Neural crest cell (in vitro differentiated cells): ENCODE measurements around the gene FSHB. TPM values are rescaled to one million over a fixed set of nuclear protein-coding genes. Genes with fewer than 3 reads are reported as not detected.

Experiments used
- DNase-seq: peaks from one replicate; pipeline ENCODE4 v3.0.0; 2021; ENCODE audit warnings: low read depth, mixed read lengths, low spot score
- H3K27ac Mint-ChIP-seq: one replicate; pipeline ENCODE4 v1.8.0; 2021; ENCODE audit warnings: mild to moderate bottlenecking, mixed read lengths; ENCODE audit not compliant: unreplicated experiment
- H3K27me3 Mint-ChIP-seq: 2 replicates; pipeline ENCODE4 v1.8.0; 2021; ENCODE audit warnings: low read depth, mild to moderate bottlenecking, mixed read lengths
- H3K36me3 Mint-ChIP-seq: 2 replicates; pipeline ENCODE4 v1.8.0; 2021; ENCODE audit warnings: low read depth, mild to moderate bottlenecking, mixed read lengths
- H3K4me1 Mint-ChIP-seq: 2 replicates; pipeline ENCODE4 v1.8.0; 2021; ENCODE audit warnings: mixed read lengths
- H3K4me3 Mint-ChIP-seq: one replicate; pipeline ENCODE4 v1.8.0; 2021; ENCODE audit warnings: mild to moderate bottlenecking, mixed read lengths
- H3K9me3 Mint-ChIP-seq: 2 replicates; pipeline ENCODE4 v1.8.0; 2021; ENCODE audit warnings: mixed read lengths
- total RNA-seq: library from RNA; stranded (reverse); gene quantifications from 2 replicates; pipeline ENCODE4 v1.2.1, GENCODE V29; 2021
- TF ChIP-seq, protein P1 (sequence below): fragments of 200-600 bp; sonication (generic); conservative IDR thresholded peaks from 2 replicates; pipeline ENCODE4 v1.5.0; 2021; ENCODE audit warnings: antibody characterized with exemption, mild to moderate bottlenecking

FSHB gene
- total RNA-seq, 1 donor from 2014 or later: not detected

DNA sequence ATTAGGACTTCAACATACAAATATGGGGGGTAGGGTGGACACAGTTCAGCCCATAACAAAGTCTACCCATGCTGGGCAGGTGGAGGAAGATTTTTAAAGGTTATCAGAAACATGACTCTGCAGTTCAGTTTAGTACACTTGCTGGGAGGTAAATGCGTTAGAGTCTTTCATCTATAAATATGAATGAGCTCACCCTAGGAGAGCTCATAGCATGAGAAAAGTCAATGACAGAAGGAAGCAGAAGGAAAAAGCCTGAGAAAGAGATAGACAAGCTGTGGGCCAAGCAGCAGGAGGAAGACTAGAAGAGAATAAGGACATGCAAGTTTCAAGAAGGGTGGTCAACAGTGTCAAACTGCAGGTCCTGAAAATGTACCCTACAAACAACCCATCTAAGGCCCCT, 27.0 kb upstream of the FSHB start:
- Mint-ChIP-seq H3K27ac (no peak overlapping the region), H3K36me3 (no peaks in the 10 kb centered on the region)

DNA sequence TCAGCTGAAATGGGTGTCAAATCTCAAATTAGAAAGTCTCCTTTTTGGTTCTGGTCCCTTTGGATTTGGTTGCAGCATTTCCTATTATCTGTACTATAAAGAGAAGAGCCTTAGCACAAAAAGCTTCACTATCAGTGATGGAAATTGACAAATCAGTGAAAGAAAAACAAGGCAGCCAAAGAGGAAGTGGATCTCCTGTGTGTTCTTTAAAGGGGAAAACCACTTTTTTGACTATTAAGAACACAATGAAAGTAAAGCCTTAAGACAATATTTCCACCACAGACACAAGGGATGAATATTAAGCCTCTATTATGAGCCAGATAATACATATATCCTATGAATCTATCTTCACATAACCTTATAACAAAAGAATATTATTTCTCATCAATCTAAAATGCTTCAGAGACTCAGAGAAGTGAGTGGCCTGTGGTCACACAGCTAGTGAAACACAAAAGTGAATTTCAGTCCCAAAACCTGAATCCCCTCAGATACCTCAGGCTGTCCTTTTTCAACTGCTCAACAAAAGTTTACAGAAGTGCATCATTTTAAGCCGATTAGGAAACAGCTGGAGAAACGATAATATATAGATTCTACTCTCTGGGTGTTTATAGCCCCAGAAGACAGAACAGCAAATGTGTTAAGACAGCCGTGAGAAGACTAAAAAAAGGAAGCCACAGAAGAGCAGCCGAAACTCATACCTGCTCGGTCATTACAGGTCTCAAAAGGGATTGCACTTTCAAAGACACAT, 24.4 kb upstream of the FSHB start:
- Mint-ChIP-seq H3K9me3 (no peaks in the 10 kb centered on the region), H3K4me3 (no peak overlapping the region), H3K4me1 (no peaks in the 10 kb centered on the region), H3K27me3 (peaks cover 11% of the 10 kb centered on the region), H3K27ac (no peak overlapping the region), H3K36me3 (no peaks in the 10 kb centered on the region)
- TF ChIP-seq, protein P1, sequence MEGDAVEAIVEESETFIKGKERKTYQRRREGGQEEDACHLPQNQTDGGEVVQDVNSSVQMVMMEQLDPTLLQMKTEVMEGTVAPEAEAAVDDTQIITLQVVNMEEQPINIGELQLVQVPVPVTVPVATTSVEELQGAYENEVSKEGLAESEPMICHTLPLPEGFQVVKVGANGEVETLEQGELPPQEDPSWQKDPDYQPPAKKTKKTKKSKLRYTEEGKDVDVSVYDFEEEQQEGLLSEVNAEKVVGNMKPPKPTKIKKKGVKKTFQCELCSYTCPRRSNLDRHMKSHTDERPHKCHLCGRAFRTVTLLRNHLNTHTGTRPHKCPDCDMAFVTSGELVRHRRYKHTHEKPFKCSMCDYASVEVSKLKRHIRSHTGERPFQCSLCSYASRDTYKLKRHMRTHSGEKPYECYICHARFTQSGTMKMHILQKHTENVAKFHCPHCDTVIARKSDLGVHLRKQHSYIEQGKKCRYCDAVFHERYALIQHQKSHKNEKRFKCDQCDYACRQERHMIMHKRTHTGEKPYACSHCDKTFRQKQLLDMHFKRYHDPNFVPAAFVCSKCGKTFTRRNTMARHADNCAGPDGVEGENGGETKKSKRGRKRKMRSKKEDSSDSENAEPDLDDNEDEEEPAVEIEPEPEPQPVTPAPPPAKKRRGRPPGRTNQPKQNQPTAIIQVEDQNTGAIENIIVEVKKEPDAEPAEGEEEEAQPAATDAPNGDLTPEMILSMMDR: no peak
- no peak for DNase-seq

More for the DNA sequence above, 27.0 kb upstream of the FSHB start:
- no peaks in the 10 kb centered on the region for H3K4me1 Mint-ChIP-seq
- H3K4me3 Mint-ChIP-seq: no peak overlapping the region
- TF ChIP-seq, protein P1: no peak
- no peak for DNase-seq
- H3K27me3 Mint-ChIP-seq: peaks cover 11% of the 10 kb centered on the region
- H3K9me3 Mint-ChIP-seq: peaks cover 4% of the 10 kb centered on the region

DNA sequence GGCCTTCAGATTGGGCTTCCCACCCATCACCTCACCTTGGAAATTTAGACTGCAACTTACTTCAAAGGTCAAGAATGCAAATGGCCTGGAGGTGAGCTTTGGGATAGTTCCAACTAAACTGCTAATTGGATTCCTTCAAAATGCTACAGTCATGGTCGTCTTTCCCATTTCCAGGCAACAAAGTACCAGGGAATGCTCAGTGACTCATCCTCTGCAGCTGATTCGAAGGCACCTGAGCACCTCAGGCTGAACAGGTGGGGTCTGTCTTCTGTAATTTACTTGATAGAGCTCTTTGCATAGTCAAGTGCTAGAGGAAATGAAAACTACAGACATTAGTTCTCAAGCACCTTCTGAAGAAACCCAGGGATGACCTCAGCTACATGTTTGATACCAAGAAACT, 20.5 kb upstream of the FSHB start:
- DNase-seq: no peak
- TF ChIP-seq, protein P1: no peak
- Mint-ChIP-seq H3K27ac (no peak overlapping the region), H3K4me3 (no peak overlapping the region), H3K27me3 (peaks cover 9% of the 10 kb centered on the region), H3K36me3 (no peaks in the 10 kb centered on the region), H3K4me1 (no peaks in the 10 kb centered on the region), H3K9me3 (no peaks in the 10 kb centered on the region)

DNA sequence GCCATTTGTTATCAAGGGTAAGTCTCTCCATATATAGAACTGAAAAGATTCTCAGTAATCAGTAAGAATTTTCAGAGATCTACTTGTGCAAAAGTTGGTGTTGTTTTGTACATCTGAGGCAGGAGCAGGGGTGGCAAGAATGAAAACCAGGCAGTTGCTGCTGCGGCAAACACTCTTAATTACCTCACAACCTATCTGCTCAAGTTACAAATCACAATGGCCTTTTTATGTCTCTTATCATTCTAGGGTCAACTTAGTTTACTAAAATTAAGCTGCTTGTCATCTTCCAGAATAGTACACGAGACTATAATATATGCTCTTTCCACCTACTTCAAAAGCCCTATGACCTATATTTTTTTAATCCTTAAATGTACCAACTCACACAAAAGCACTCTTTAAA, 14.3 kb upstream of the FSHB start:
- no peak overlapping the region for H3K4me3 Mint-ChIP-seq
- no peaks in the 10 kb centered on the region for H3K4me1 Mint-ChIP-seq
- no peak overlapping the region for H3K27ac Mint-ChIP-seq
- H3K36me3 Mint-ChIP-seq: no peaks in the 10 kb centered on the region
- H3K27me3 Mint-ChIP-seq: peaks cover 5% of the 10 kb centered on the region
- H3K9me3 Mint-ChIP-seq: no peaks in the 10 kb centered on the region
- TF ChIP-seq, protein P1: no peak
- DNase-seq: no peak

DNA sequence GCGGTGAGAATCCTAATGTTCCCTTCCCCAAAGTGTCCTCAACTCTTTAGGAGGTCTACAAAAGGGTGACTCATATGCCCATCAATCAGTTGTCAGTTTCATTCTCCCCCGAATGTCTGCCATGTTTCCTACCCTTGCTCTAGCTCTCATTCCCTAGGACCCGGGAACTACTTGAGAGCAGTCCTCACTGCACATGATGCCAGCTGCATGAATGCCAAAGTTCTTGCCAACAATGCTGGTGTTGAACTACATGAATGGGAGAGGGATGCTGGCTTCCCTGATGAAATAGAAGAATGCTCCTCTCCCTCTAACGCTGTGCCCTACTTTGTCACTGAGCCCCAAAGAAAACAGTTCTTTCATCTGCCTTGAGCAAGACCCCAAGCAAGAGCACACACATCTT, 12.5 kb upstream of the FSHB start:
- no peak for DNase-seq
- H3K27ac Mint-ChIP-seq: no peak overlapping the region
- no peaks in the 10 kb centered on the region for H3K36me3 Mint-ChIP-seq
- no peak overlapping the region for H3K4me3 Mint-ChIP-seq
- H3K4me1 Mint-ChIP-seq: no peaks in the 10 kb centered on the region
- H3K9me3 Mint-ChIP-seq: no peaks in the 10 kb centered on the region
- peaks cover 11% of the 10 kb centered on the region for H3K27me3 Mint-ChIP-seq
- TF ChIP-seq, protein P1: no peak
